Mesendoderm (in vitro differentiated cells): Measurements from ENCODE around the gene GSTT2.
A peak's percentile ranks its signal among the peaks of the same experiment; 100 is the strongest.
"Not testable (repeated sequence)": the region's sequence is repeated elsewhere in the genome, so short reads cannot be mapped to it uniquely, and the experiment has no call there.

ENCODE experiments used
- DNase-seq: peaks from one replicate; pipeline ENCODE4 v3.0.0; 2013
- H2AK5ac ChIP-seq: 2 replicates; pipeline ENCODE4 v1.6.1; 2013; ENCODE audit warnings: low read length, inconsistent platforms
- H2BK120ac ChIP-seq: 2 replicates; pipeline ENCODE4 v1.6.1; 2013; ENCODE audit warnings: low read depth, mild to moderate bottlenecking, low read length, moderate library complexity, mixed read lengths
- H2BK15ac ChIP-seq: replicated peaks from 2 replicates; pipeline ENCODE4 v1.6.1; 2013; ENCODE audit warnings: low read depth, mild to moderate bottlenecking, moderate library complexity
- H2BK5ac ChIP-seq: 2 replicates; pipeline ENCODE4 v1.6.1; 2013; ENCODE audit warnings: low read length, inconsistent platforms
- H3K18ac ChIP-seq: 2 replicates; pipeline ENCODE4 v1.6.1; 2013; ENCODE audit warnings: mild to moderate bottlenecking, low read length, mixed read lengths
- H3K23ac ChIP-seq: one replicate; pipeline ENCODE4 v1.6.1; 2013; ENCODE audit warnings: low read length
- H3K27ac ChIP-seq: 2 replicates; pipeline ENCODE4 v1.5.1; 2013; ENCODE audit warnings: low read depth, mild to moderate bottlenecking, inconsistent platforms, low read length, moderate library complexity
- H3K27me3 ChIP-seq: 2 replicates; pipeline ENCODE4 v1.6.1; 2013; ENCODE audit warnings: low read length, control low read depth, mild to moderate bottlenecking, inconsistent platforms; ENCODE audit not compliant: insufficient read depth, poor library complexity
- H3K36me3 ChIP-seq: 2 replicates; pipeline ENCODE4 v1.6.1; 2013; ENCODE audit warnings: low read length, inconsistent platforms; ENCODE audit not compliant: control insufficient read depth, insufficient read depth
- H3K4ac ChIP-seq: one replicate; pipeline ENCODE4 v1.6.1; 2013; ENCODE audit warnings: low read depth, mild to moderate bottlenecking, low read length, moderate library complexity
- H3K4me1 ChIP-seq: 2 replicates; pipeline ENCODE4 v1.6.1; 2013; ENCODE audit warnings: low read depth, low read length, inconsistent platforms; ENCODE audit not compliant: control insufficient read depth
- H3K4me2 ChIP-seq: 2 replicates; pipeline ENCODE4 v1.6.1; 2013; ENCODE audit warnings: low read length
- H3K4me3 ChIP-seq: 2 replicates; pipeline ENCODE4 v1.5.1; 2013; ENCODE audit warnings: mild to moderate bottlenecking, low read length
- H3K56ac ChIP-seq: one replicate; pipeline ENCODE4 v1.6.1; 2013; ENCODE audit warnings: low read length
- H3K79me1 ChIP-seq: 2 replicates; pipeline ENCODE4 v1.6.1; 2013; ENCODE audit warnings: low read length, inconsistent platforms
- H3K79me2 ChIP-seq: 2 replicates; pipeline ENCODE4 v1.6.1; 2013; ENCODE audit warnings: mild to moderate bottlenecking, low read length; ENCODE audit not compliant: control insufficient read depth, insufficient read depth
- H3K9ac ChIP-seq: 2 replicates; pipeline ENCODE4 v1.6.1; 2013; ENCODE audit warnings: low read length, inconsistent platforms
- H4K5ac ChIP-seq: one replicate; pipeline ENCODE4 v1.6.1; 2013; ENCODE audit warnings: low read length
- H4K8ac ChIP-seq: one replicate; pipeline ENCODE4 v1.6.1; 2013; ENCODE audit warnings: low read depth, mild to moderate bottlenecking, control low read depth, low read length, moderate library complexity
- WGBS: extraction: QIAGEN DNeasy Blood & Tissue Kit; methylation state at CpG from one replicate; pipeline ENCODE4 v1.1.7; 2013; ENCODE audit warnings: low lambda C conversion rate, missing lambda C conversion rate; ENCODE audit not compliant: insufficient coverage; ENCODE audit errors: extremely low coverage; 5-methylcytosine and 5-hydroxymethylcytosine counted together

GSTT2 gene

GRCh38 chr22:23955886-23956285, 24.0 kb upstream of the GSTT2 start:
- H3K27ac ChIP-seq, H3K36me3 ChIP-seq, H2AK5ac ChIP-seq, H3K79me1 ChIP-seq, H4K5ac ChIP-seq, H3K27me3 ChIP-seq, H3K4me3 ChIP-seq, H2BK120ac ChIP-seq, H3K18ac ChIP-seq, H4K8ac ChIP-seq, DNase-seq, H3K23ac ChIP-seq, H3K4me2 ChIP-seq, H3K79me2 ChIP-seq, H2BK5ac ChIP-seq, H3K4me1 ChIP-seq, H3K4ac ChIP-seq, H2BK15ac ChIP-seq, H3K56ac ChIP-seq, H3K9ac ChIP-seq: not testable (repeated sequence)
- WGBS = no CpG with 5 or more reads among the region's 8 CpGs

GRCh38 chr22:23956301-23956900, 23.5 kb upstream of the GSTT2 start:
- not testable (repeated sequence) for H3K79me1 ChIP-seq, H2AK5ac ChIP-seq, H4K8ac ChIP-seq, H2BK120ac ChIP-seq, H3K18ac ChIP-seq, H3K56ac ChIP-seq, H3K9ac ChIP-seq, H2BK5ac ChIP-seq, H4K5ac ChIP-seq, H2BK15ac ChIP-seq, H3K4me1 ChIP-seq, H3K27ac ChIP-seq, H3K4me3 ChIP-seq, H3K79me2 ChIP-seq, H3K36me3 ChIP-seq, H3K4me2 ChIP-seq, H3K27me3 ChIP-seq, H3K4ac ChIP-seq, H3K23ac ChIP-seq
- no CpG with 5 or more reads among the region's 12 CpGs for WGBS
- peak; percentile 84 for DNase-seq

GRCh38 chr22:23961084-23961771, 18.7 kb upstream of the GSTT2 start, which contains the start of gene GSTT2B:
GSTT2B (minus strand) TSS chr22:23961195; CDS start chr22:23961131, 64 bp downstream.
- not testable (repeated sequence) for H3K9ac ChIP-seq, H4K5ac ChIP-seq, H3K27me3 ChIP-seq, H2BK15ac ChIP-seq, H3K56ac ChIP-seq, H4K8ac ChIP-seq, H3K4me3 ChIP-seq, H2BK5ac ChIP-seq, H3K79me1 ChIP-seq, H3K27ac ChIP-seq, H3K79me2 ChIP-seq, H2BK120ac ChIP-seq, H3K18ac ChIP-seq, H2AK5ac ChIP-seq, H3K36me3 ChIP-seq, H3K4me2 ChIP-seq, DNase-seq, H3K23ac ChIP-seq, H3K4me1 ChIP-seq, H3K4ac ChIP-seq
- no CpG with 5 or more reads among the region's 43 CpGs for WGBS

GRCh38 chr22:23966094-23966493, 13.8 kb upstream of the GSTT2 start:
- not testable (repeated sequence) for H3K4me3 ChIP-seq, H2BK15ac ChIP-seq, H3K4ac ChIP-seq, H4K8ac ChIP-seq, H3K79me2 ChIP-seq, H3K9ac ChIP-seq, H3K36me3 ChIP-seq, H3K4me1 ChIP-seq, H3K27me3 ChIP-seq, H3K4me2 ChIP-seq, H3K23ac ChIP-seq, H3K27ac ChIP-seq, H2AK5ac ChIP-seq, H4K5ac ChIP-seq, H3K18ac ChIP-seq, H3K56ac ChIP-seq, H3K79me1 ChIP-seq, H2BK5ac ChIP-seq, H2BK120ac ChIP-seq, DNase-seq
- WGBS = no CpG with 5 or more reads among the region's 18 CpGs

- not testable (repeated sequence) for H3K23ac ChIP-seq, H3K79me2 ChIP-seq, H2BK5ac ChIP-seq, DNase-seq, H3K27me3 ChIP-seq, H2BK120ac ChIP-seq, H2BK15ac ChIP-seq, H3K4me2 ChIP-seq, H3K4me3 ChIP-seq, H3K36me3 ChIP-seq, H3K4me1 ChIP-seq, H3K27ac ChIP-seq, H2AK5ac ChIP-seq, H3K79me1 ChIP-seq, H3K4ac ChIP-seq, H3K18ac ChIP-seq, H4K8ac ChIP-seq, H4K5ac ChIP-seq, H3K9ac ChIP-seq, H3K56ac ChIP-seq
- WGBS = no CpG with 5 or more reads among the region's 30 CpGs
These were observed 13.4 kb upstream of the GSTT2 start, which contains the start of gene DDTL for GRCh38 chr22:23966568-23966967. DDTL (plus strand) TSS chr22:23966888; CDS start chr22:23966915, 27 bp downstream.
